A549 (cell line): Measurements from ENCODE around the gene GYG2. TPM values are rescaled to one million over a fixed set of nuclear protein-coding genes. Genes with fewer than 3 reads are reported as not detected.
A peak's percentile ranks its signal among the peaks of the same experiment; 100 is the strongest.

Experiments used
- ATAC-seq, 2 experiments: fragments of 200-7000 bp in 1 of 2; fragments of >200 bp in 1 of 2; cut with Nextera tagmentation in 1 of 2; cut with Tn5 transposase in 1 of 2; 3 replicates each; pipeline versions ENCODE4 v1.8.0 to v1.9.1; 2018 to 2020; ENCODE audit warnings: mild to moderate bottlenecking in 1 of 2, moderate library complexity in 1 of 2
- CTCF ChIA-PET: fragments of 300-600 bp; sonication (Branson Sonifier 250); formaldehyde crosslinking; extraction: SDS; loops from one replicate; lab custom pipeline; 2021; ENCODE audit warnings: antibody characterized with exemption, inconsistent platforms; lab: Yijun Ruan, JAX
- POLR2A ChIA-PET: fragments of 350-600 bp; formaldehyde crosslinking; extraction: SDS; loops from one replicate; lab custom pipeline; 2021; ENCODE audit warnings: antibody characterized with exemption, inconsistent platforms; lab: Yijun Ruan, JAX
- DNase-seq, 2 experiments: peaks; one replicate each; pipeline versions ENCODE4 v3.0.0 to v3.0.0-alpha.2; 2011 to 2016; ENCODE audit warnings: low read depth in 1 of 2, low spot score in 1 of 2
- FAIRE-seq: peaks from 2 replicates; lab custom pipeline; 2011; peaks lifted over from hg19 to GRCh38; lab: Jason Lieb, UNC
- H3K27ac ChIP-seq, 2 experiments: fragments of >200 bp; sonication (Bioruptor Twin); formaldehyde crosslinking; 3 replicates each; pipeline ENCODE4 v1.5.1; 2016 to 2017
- H3K4me1 ChIP-seq: fragments of >200 bp; sonication (Bioruptor Twin); formaldehyde crosslinking; 3 replicates; pipeline ENCODE4 v1.6.1; 2016
- H3K4me2 ChIP-seq: fragments of >200 bp; sonication (Bioruptor Twin); formaldehyde crosslinking; 3 replicates; pipeline ENCODE4 v1.6.1; 2016
- H3K4me3 ChIP-seq: fragments of >200 bp; sonication (Bioruptor Twin); formaldehyde crosslinking; 3 replicates; pipeline ENCODE4 v1.5.1; 2016
- H3K9me3 ChIP-seq: fragments of >200 bp; sonication (Bioruptor Twin); formaldehyde crosslinking; 3 replicates; pipeline ENCODE4 v1.6.1; 2016
- ATOH8 ChIP-seq: fragments of 250-450 bp; sonication (Bioruptor Pico); IDR thresholded peaks from 2 replicates; pipeline ENCODE4 v1.5.0; 2020; ENCODE audit warnings: low read depth, mild to moderate bottlenecking, moderate library complexity
- CBX8 ChIP-seq: fragments of 200-600 bp; sonication (generic); IDR thresholded peaks from 2 replicates; pipeline ENCODE4 v1.6.1; 2016
- E2F6 ChIP-seq: IDR thresholded peaks from 2 replicates; pipeline ENCODE4 v1.6.1; 2012; ENCODE audit warnings: low read depth, borderline replicate concordance
- ESRRA ChIP-seq: fragments of 150-350 bp; IDR thresholded peaks from 2 replicates; pipeline ENCODE4 v1.6.1; 2014; ENCODE audit warnings: mild to moderate bottlenecking, low read length, borderline replicate concordance
- HEYL ChIP-seq: fragments of 250-450 bp; sonication (Bioruptor Pico); IDR thresholded peaks from 2 replicates; pipeline ENCODE4 v1.8.0; 2021; ENCODE audit warnings: mild to moderate bottlenecking, moderate library complexity
- JUN ChIP-seq, 2 experiments: fragments of >200 bp; sonication (Bioruptor Twin); formaldehyde crosslinking; IDR thresholded peaks; 2 replicates in 1 of 2; 3 replicates in 1 of 2; pipeline ENCODE4 v1.6.1; 2016 to 2017
- PBX3 ChIP-seq: IDR thresholded peaks from 2 replicates; pipeline ENCODE4 v1.6.1; 2012
- PHF8 ChIP-seq: fragments of 200-600 bp; sonication (generic); IDR thresholded peaks from 2 replicates; pipeline ENCODE4 v1.6.1; 2016; ENCODE audit warnings: low read depth, mild to moderate bottlenecking, antibody characterized with exemption, moderate library complexity, borderline replicate concordance
- RARB ChIP-seq: fragments of 250-450 bp; sonication (Bioruptor Pico); IDR thresholded peaks from 2 replicates; pipeline ENCODE4 v1.8.0; 2021; ENCODE audit warnings: mild to moderate bottlenecking, moderate library complexity
- REST ChIP-seq: fragments of 200-600 bp; sonication (generic); IDR thresholded peaks from 2 replicates; pipeline ENCODE4 v1.6.1; 2016; ENCODE audit warnings: antibody characterized with exemption, mild to moderate bottlenecking, moderate library complexity
- RFX5 ChIP-seq: fragments of 450-650 bp; IDR thresholded peaks from 2 replicates; pipeline ENCODE4 v1.7.1; 2014; ENCODE audit warnings: antibody characterized with exemption, mild to moderate bottlenecking, moderate library complexity
- ZC3H11A ChIP-seq: fragments of 450-650 bp; IDR thresholded peaks from 2 replicates; pipeline ENCODE4 v1.6.1; 2014; ENCODE audit warnings: antibody characterized with exemption, mild to moderate bottlenecking
- WGBS: methylation state at CpG from one replicate; pipeline ENCODE4 v1.1.6; 2017; ENCODE audit errors: missing lambda C conversion rate; 5-methylcytosine and 5-hydroxymethylcytosine counted together
- polyA plus RNA-seq, 4 experiments: library from polyadenylated mRNA; depleted of rRNA in 3 of 4; stranded (reverse); fragments of >200 nt; fragmentation: RNase III in 1 of 4; extraction: RNeasy Plus Mini Kit Qiagen cat#74134 plus additional on column Dnase treatment in 1 of 4; gene quantifications; 2 replicates in 3 of 4; 3 replicates in 1 of 4; pipeline ENCODE4 v1.2.3, GENCODE V29; 2011 to 2017

GYG2 gene
- polyA plus RNA-seq, 2 of the 4 experiments (the other 2 are of a cell fraction): 12.7 to 14.3 TPM

- ChIA-PET POLR2A (no interaction called here), CTCF (interaction anchor here (1.5 kb wide), 1 partner anchor 12 kb away, joined by 5 read pairs; no protein-coding TSS in a partner anchor)
- ATAC-seq: no peak
- TF ChIP-seq ATOH8 (CRISPR knock-in tag): no peak
- DNase-seq: no peak
- Histone ChIP-seq H3K27ac (no peak overlapping the region), H3K9me3 (0 out of 3 replicates have a peak, but pooled peaks cover under 1% of the 10 kb centered on the region), H3K4me1 (no peaks in the 10 kb centered on the region; the same call in 2 of the 3 replicates), H3K4me2 (no peak overlapping the region), H3K4me3 (no peak overlapping the region)
- WGBS: 89% methylated on average over 14 of the region's 14 CpGs
- FAIRE-seq: peak; percentile 76
Measured at GRCh38 chrX:2831471-2832228, 2.9 kb downstream of the GYG2 start.

GRCh38 chrX:2837961-2838360, 9.2 kb downstream of the GYG2 start:
- ATAC-seq (no peak), DNase-seq (no peak), FAIRE-seq (no peak)
- WGBS: 57% methylated on average over 2 of the region's 2 CpGs
- no peak overlapping the region for H3K4me3 ChIP-seq
- ChIA-PET POLR2A (no interaction called here), CTCF (interaction anchor here (0.9 kb wide), 1 partner anchor 19 kb away, joined by 3 read pairs; no protein-coding TSS in a partner anchor)
- H3K4me2 ChIP-seq: no peak overlapping the region
- H3K4me1 ChIP-seq: no peaks in the 10 kb centered on the region
- H3K9me3 ChIP-seq: peaks cover 11% of the 10 kb centered on the region; the same call in 2 of the 3 replicates
- no peak for TF ChIP-seq REST
- no peak for TF ChIP-seq CBX8
- no peak overlapping the region for H3K27ac ChIP-seq

- CTCF ChIA-PET: no interaction called here
- no peak overlapping the region for H3K4me3 ChIP-seq
- H3K27ac ChIP-seq: no peak overlapping the region
- TF ChIP-seq PHF8 (no peak), E2F6 (no peak), HEYL (CRISPR knock-in tag) (no peak), ESRRA (no peak), PBX3 (no peak), RFX5 (no peak), RARB (no peak), ZC3H11A (no peak), JUN (IDR thresholded peaks at IDR 0.05) (no peak)
- TF ChIP-seq, all 56 proteins: peak for 0
- no peak for FAIRE-seq
- POLR2A ChIA-PET: no interaction called here
- WGBS: 84% methylated on average over 1 of the region's 1 CpG
- H3K4me2 ChIP-seq: no peak overlapping the region
- no peaks in the 10 kb centered on the region for H3K4me1 ChIP-seq
- no peak for DNase-seq
- peaks cover 11% of the 10 kb centered on the region; the same call in 2 of the 3 replicates for H3K9me3 ChIP-seq
- no peak for ATAC-seq
Measured at GRCh38 chrX:2840961-2841360, 12.2 kb downstream of the GYG2 start.
